Gastrocnemius medialis (tissue), 4 donors: ENCODE measurements around the gene AFAP1L2. TPM values are rescaled to one million over a fixed set of nuclear protein-coding genes. Genes with fewer than 3 reads are reported as not detected.

Experiments
- ATAC-seq, 2 donors: fragments of 150-250 bp; one replicate each; pipeline ENCODE4 v1.9.1; 2016
- DNase-seq, 2 donors: peaks; one replicate each; pipeline ENCODE4 v3.0.0-alpha.2; 2019
- H3K27ac ChIP-seq, 4 donors: fragments of 200-600 bp; sonication (generic); 1 replicate in 1 of 4; 2 replicates in 3 of 4; pipeline ENCODE4 v1.5.1; 2016 to 2018; ENCODE audit warnings: mild to moderate bottlenecking in 2 of 4, moderate library complexity in 1 of 4
- H3K27me3 ChIP-seq, 3 donors: fragments of 200-600 bp; sonication (generic) in 2 of 3; 1 replicate in 1 of 3; 2 replicates in 2 of 3; pipeline versions ENCODE4 v1.5.1 to v1.6.0; 2016 to 2019; ENCODE audit warnings: mild to moderate bottlenecking in 1 of 3, moderate library complexity in 1 of 3
- H3K36me3 ChIP-seq, 2 donors: fragments of 200-600 bp; sonication (generic) in 1 of 2; one replicate each; pipeline ENCODE4 v1.5.1; 2017 to 2018
- H3K4me1 ChIP-seq, 2 donors: fragments of 200-600 bp; sonication (generic) in 1 of 2; one replicate each; pipeline ENCODE4 v1.5.1; 2016 to 2017; ENCODE audit warnings: mild to moderate bottlenecking in 2 of 2
- H3K4me3 ChIP-seq, 4 donors: fragments of 200-600 bp; sonication (generic) in 3 of 4; 1 replicate in 1 of 4; 2 replicates in 3 of 4; pipeline ENCODE4 v1.5.1; 2016 to 2019; ENCODE audit warnings: mild to moderate bottlenecking in 2 of 4
- H3K9me3 ChIP-seq, 3 donors: fragments of 200-600 bp; sonication (generic) in 2 of 3; 1 replicate in 1 of 3; 2 replicates in 2 of 3; pipeline ENCODE4 v1.5.1; 2016 to 2019
- CTCF ChIP-seq, 5 experiments: fragments of 450-650 bp in 3 of 5; fragments of 200-600 bp in 2 of 5; sonication (generic) in 2 of 5; IDR thresholded peaks in 4 of 5; conservative IDR thresholded peaks in 1 of 5; 1 replicate in 4 of 5; 2 replicates in 1 of 5; pipeline ENCODE4 v1.5.1; 2016 to 2019; ENCODE audit warnings: antibody characterized with exemption in 5 of 5, mild to moderate bottlenecking in 3 of 5, moderate library complexity in 3 of 5
- POLR2A ChIP-seq, 2 donors: fragments of 450-650 bp; IDR thresholded peaks; one replicate each; pipeline ENCODE4 v1.6.1; 2017; ENCODE audit warnings: antibody characterized with exemption in 2 of 2, mild to moderate bottlenecking in 2 of 2, moderate library complexity in 2 of 2
- in situ Hi-C, 4 donors: fragments of 200-750 bp; cut with MboI; loops; one replicate each; pipeline versions ENCODE4 v1.15.0 to v1.8.0; 2017; ENCODE audit warnings: low sequenced_read_pairs in 4 of 4
- intact Hi-C: fragments of 100-400 bp; cut with DNase I; formaldehyde crosslinking; loops from one replicate; pipeline ENCODE4 v1.15.1; 2023; ENCODE audit warnings: low total_unique reads
- total RNA-seq, 4 donors: library from RNA; depleted of rRNA; stranded (reverse); fragments of >200 nt; gene quantifications; one replicate each; pipeline versions ENCODE4 v1.1.0 to v1.2.3, GENCODE V29; 2016

AFAP1L2 gene
- total RNA-seq, 4 donors from 2014 or later: 1.3 to 3.5 (median 2.1) TPM

DNA sequence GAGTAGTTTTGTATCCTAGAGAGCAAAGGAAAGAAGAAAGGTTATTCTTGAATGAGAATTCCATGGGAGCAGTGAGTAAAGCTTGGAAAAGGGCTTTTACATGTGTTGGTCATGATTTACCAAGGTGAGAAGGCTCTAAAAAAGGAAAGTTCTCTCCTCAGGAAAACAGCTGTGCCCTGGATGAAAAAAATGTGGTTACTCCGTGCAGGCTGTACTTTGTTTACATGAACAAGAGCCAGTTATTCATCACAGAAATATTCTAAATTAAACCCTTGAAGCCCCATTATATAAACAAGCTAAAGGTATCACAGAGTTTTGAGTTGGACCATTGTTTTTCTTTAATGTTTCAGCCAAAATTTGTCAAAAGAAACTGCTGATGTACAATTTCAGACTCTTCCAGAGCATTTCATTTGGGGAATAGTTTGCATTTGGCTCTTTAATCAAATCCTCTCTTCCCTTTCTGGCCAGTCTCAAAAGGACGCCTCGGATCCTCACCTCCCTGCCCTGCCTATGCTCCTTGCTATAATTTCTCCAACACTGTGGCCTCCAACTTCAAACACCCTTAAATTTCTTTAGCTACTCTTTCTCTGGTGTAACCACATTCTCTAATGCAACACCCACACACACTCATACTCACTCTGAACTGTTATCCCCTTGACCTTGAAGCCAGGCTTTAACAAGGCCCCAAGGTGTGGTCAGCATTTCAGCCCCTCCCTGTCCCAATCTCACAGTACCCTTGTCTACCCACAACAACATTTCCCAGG, 47.4 kb downstream of the AFAP1L2 start:
- Histone ChIP-seq H3K4me3 (no peak overlapping the region), H3K9me3 (no peaks in the 10 kb centered on the region), H3K36me3 (no peaks in the 10 kb centered on the region), H3K4me1 (peaks cover 5 to 11% of the 10 kb centered on the region in 2 donors), H3K27ac (no peak overlapping the region), H3K27me3 (no peaks in the 10 kb centered on the region)
- peak in 1 of 2 donors; percentile 47 for ATAC-seq
- intact Hi-C loops (no loop called here), in situ Hi-C loops (no loop called here)
- no peak for DNase-seq
- no peak for TF ChIP-seq CTCF (IDR thresholded peaks at IDR 0.05 in 4 of 5, conservative IDR thresholded peaks at IDR 0.05 in 1 of 5)
- TF ChIP-seq POLR2A (IDR thresholded peaks at IDR 0.05): no peak

DNA sequence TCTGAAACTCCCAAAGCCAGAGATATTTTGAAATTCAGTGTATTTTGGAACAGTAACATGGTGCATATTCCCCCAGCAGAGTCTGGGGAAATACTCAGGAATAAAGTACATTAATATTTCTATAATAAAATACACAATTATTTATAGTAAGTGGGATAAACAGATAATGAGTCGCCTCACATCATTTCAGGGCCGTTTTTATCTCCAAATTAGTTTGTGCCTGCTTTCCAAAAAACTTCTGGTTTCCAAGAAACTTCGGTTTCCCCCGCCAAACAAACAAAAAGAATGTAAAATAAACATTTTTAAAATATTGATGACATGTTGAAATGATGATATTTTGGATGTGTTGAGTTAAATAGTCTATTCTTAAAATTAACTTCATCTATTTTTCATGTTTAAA, 48.2 kb downstream of the AFAP1L2 start:
- Histone ChIP-seq H3K9me3 (no peaks in the 10 kb centered on the region), H3K36me3 (no peaks in the 10 kb centered on the region), H3K4me1 (peaks cover 5 to 11% of the 10 kb centered on the region in 2 donors), H3K27me3 (no peaks in the 10 kb centered on the region), H3K4me3 (no peak overlapping the region), H3K27ac (no peak overlapping the region)
- no peak for TF ChIP-seq CTCF (IDR thresholded peaks at IDR 0.05 in 4 of 5, conservative IDR thresholded peaks at IDR 0.05 in 1 of 5)
- no peak for TF ChIP-seq POLR2A (IDR thresholded peaks at IDR 0.05)
- in situ Hi-C loops: no loop called here
- ATAC-seq (no peak), DNase-seq (no peak)
- intact Hi-C loops: no loop called here

GRCh38 chr10:114353383-114353782, 50.9 kb downstream of the AFAP1L2 start:
- no peaks in the 10 kb centered on the region for H3K36me3 ChIP-seq
- H3K4me3 ChIP-seq: no peak overlapping the region
- ATAC-seq (no peak), DNase-seq (no peak)
- in situ Hi-C loops: no loop called here
- H3K27ac ChIP-seq: no peak overlapping the region
- H3K4me1 ChIP-seq: peaks cover 5 to 11% of the 10 kb centered on the region in 2 donors
- no peaks in the 10 kb centered on the region for H3K27me3 ChIP-seq
- no peaks in the 10 kb centered on the region for H3K9me3 ChIP-seq
- intact Hi-C loops: no loop called here
- TF ChIP-seq POLR2A (IDR thresholded peaks at IDR 0.05) (no peak), CTCF (IDR thresholded peaks at IDR 0.05 in 4 of 5, conservative IDR thresholded peaks at IDR 0.05 in 1 of 5) (no peak)

GRCh38 chr10:114352653-114353298, 51.5 kb downstream of the AFAP1L2 start:
- in situ Hi-C loops: no loop called here
- Histone ChIP-seq H3K27me3 (no peaks in the 10 kb centered on the region), H3K36me3 (no peaks in the 10 kb centered on the region), H3K27ac (no peak overlapping the region), H3K9me3 (no peaks in the 10 kb centered on the region), H3K4me1 (peaks cover 5 to 11% of the 10 kb centered on the region in 2 donors), H3K4me3 (no peak overlapping the region)
- TF ChIP-seq POLR2A (IDR thresholded peaks at IDR 0.05): no peak
- TF ChIP-seq CTCF (IDR thresholded peaks at IDR 0.05 in 4 of 5, conservative IDR thresholded peaks at IDR 0.05 in 1 of 5): no peak
- ATAC-seq (no peak), DNase-seq (no peak)
- intact Hi-C loops: no loop called here
